GM19239 (cell line): ENCODE results near the gene TSC2.

Experiments
- DNase-seq: peaks from one replicate; pipeline ENCODE4 v3.0.0; 2011; ENCODE audit warnings: low spot score; ENCODE audit not compliant: insufficient read length
- FAIRE-seq: peaks from 2 replicates; lab custom pipeline; 2011; peaks lifted over from hg19 to GRCh38; lab: Jason Lieb, UNC

The TSC2 gene

GRCh38 chr16:2082171-2082982, 34.6 kb downstream of the TSC2 start:
- DNase-seq (no peak), FAIRE-seq (no peak)

GRCh38 chr16:2082983-2083364, 35.2 kb downstream of the TSC2 start:
- FAIRE-seq: no peak

DNA sequence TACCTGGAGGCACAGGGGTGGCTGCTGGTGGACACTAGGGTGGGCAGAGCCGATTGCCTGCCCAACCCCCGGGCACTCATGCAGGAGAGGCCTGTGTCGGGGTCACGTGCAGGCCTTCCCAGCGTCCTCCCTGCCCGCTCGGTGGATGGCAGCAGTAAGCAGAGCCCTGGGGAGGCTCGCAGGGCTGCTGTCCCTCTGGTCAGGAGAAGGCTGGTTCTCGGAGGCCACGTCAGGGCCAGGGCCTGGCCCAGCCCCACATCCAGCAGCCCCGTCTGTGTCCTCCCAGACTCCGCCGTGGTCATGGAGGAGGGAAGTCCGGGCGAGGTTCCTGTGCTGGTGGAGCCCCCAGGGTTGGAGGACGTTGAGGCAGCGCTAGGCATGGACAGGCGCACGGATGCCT, 35.6 kb downstream of the TSC2 start:
- no peak for FAIRE-seq
- no peak for DNase-seq

More at GRCh38 chr16:2082983-2083364, 35.2 kb downstream of the TSC2 start:
- no peak for DNase-seq

DNA sequence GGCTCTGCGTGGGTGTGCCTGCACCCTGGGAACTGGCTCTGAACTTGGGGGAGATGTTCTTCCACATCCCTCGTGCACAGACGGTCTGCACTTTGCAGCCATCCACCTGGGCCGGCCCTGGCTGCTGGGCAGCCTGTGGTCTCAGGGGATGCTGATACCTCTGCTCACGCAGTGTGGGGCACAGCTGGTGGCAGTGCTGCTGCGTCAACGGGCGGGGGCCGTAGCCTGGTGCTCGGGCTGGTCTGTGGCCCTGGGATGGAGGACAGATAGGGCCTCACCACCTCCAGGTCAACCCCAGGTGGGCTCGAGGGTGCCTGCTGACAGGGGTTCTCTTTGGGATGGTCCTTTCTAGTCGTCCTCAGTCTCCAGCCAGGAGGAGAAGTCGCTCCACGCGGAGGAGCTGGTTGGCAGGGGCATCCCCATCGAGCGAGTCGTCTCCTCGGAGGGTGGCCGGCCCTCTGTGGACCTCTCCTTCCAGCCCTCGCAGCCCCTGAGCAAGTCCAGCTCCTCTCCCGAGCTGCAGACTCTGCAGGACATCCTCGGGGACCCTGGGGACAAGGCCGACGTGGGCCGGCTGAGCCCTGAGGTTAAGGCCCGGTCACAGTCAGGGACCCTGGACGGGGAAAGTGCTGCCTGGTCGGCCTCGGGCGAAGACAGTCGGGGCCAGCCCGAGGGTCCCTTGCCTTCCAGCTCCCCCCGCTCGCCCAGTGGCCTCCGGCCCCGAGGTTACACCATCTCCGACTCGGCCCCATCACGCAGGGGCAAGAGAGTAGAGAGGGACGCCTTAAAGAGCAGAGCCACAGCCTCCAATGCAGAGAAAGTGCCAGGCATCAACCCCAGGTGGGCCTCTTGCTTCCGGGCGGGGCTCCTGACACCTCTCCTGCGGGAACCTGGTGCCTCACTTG, 36.3 kb downstream of the TSC2 start:
- DNase-seq (no peak), FAIRE-seq (no peak)

DNA sequence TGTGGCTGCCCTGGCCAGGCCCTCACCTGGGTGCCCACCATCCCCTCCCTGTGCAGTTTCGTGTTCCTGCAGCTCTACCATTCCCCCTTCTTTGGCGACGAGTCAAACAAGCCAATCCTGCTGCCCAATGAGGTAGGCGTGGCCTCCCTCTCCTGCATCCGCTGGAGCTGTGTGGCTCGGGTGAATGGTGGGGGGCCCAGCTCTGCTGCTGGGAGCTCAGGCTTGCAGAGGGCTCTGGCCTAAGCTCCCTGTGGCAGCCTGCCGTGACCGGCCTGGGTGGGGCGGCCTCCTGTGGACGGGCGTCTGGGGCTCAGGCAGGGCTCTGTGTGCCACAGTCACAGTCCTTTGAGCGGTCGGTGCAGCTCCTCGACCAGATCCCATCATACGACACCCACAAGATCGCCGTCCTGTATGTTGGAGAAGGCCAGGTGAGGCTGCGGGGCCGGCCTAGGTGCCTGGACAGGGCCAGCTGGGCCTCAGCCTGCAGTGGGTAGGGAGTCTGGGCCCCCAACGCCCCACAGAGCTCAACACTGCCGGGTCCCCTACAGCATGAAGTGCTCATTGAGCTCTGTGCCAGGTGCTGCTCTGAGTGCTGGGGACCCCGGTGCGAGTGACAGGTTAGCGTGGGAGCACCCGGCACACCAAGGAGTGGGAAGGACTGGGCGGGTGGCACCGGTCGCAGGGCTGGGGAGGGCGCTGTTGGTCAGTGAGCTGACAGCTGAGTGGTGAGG, 37.3 kb downstream of the TSC2 start:
- no peak for DNase-seq

DNA sequence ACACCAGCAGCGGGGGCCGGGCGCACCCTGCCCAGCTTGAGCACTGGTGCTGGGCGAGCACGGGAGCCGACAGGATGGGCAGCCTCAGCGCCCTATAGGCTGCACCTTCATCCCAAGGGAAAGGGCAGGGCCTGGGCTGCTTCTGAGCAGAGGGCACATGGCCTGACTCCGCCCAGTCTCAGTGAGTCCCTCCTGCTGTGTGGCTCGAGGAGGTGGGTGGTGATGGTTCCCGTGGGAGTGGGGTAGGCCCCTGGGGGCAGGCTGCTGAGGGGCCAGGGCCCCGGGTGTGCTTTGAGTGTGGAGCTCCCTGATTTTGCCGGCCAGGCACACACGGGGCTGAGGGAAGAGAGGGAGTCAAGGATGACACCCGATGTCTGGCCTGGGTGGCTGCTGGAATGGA, 37.9 kb downstream of the TSC2 start:
- FAIRE-seq: no peak
- no peak for DNase-seq

More for the DNA sequence above, 37.3 kb downstream of the TSC2 start:
- FAIRE-seq: no peak

DNA sequence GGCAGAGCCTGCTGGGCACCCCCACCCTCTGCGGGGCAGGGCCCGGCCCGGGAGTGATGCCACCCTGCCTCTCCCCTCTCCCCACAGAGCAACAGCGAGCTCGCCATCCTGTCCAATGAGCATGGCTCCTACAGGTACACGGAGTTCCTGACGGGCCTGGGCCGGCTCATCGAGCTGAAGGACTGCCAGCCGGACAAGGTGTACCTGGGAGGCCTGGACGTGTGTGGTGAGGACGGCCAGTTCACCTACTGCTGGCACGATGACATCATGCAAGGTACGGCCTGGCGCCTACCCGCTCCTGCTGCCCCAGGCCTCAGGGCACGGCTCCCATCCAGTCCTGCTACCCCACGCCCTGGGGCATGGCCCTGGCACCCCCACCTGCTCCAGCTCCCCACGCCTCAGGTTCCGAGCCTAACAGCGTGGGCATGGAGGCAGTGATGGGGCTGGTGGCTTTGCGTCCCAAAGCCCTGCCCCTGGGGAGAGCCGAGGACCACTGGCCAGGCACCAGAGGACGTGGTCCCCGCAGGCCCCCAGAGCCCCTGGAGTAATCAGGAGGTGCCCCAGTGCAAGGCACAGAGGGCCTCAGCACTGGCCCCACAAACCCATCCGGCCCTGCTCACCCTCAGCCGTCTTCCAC, 38.4 kb downstream of the TSC2 start:
- DNase-seq: no peak
- no peak for FAIRE-seq

DNA sequence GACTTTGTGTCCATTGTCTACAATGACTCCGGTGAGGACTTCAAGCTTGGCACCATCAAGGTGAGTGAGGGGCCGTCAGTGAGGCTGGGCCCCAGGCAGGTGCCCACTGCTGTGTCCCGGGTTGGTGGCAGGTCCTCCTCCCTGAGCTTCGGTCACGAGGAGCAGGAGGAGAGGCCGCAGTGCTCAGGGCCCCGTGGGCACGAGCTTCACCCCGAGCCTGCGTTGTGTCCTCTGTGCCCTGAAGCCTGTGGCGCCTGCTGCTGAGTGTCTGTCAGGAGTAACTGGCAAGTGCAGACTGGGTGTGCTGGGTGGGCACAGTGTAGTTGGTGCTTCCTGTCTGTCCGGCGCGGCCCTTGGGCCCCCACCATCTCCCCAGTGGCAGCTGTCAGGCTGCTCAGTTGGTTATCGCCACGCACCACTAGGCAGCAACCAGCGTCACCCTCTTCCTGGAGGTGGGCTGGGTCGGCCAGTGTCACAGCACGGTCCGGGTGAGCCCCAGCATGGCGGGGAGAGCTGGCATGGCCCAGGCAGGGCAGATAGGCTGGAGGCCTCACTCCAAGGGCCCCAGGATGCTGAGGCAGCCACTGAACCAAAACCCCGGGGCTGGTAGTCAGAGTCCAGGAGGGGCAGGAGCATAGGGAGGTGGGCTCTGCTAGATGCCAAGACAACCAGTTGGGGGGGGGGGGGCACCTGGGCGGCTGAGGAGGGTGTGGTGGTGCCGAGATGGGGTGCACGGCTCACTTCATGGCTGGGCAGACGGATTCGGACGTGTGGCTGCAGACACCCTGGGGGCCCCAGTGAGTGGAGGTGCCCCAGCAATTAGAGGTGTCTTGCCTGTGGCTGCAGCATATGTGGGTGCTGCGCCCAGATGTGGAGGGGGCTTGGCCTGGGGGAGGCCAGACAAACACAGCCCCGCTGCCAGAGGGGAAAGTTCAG, 39.3 kb downstream of the TSC2 start:
- no peak for FAIRE-seq
- DNase-seq: no peak

- no peak for FAIRE-seq
- DNase-seq: no peak
Measured at GRCh38 chr16:2087748-2088631, 40.2 kb downstream of the TSC2 start.

DNA sequence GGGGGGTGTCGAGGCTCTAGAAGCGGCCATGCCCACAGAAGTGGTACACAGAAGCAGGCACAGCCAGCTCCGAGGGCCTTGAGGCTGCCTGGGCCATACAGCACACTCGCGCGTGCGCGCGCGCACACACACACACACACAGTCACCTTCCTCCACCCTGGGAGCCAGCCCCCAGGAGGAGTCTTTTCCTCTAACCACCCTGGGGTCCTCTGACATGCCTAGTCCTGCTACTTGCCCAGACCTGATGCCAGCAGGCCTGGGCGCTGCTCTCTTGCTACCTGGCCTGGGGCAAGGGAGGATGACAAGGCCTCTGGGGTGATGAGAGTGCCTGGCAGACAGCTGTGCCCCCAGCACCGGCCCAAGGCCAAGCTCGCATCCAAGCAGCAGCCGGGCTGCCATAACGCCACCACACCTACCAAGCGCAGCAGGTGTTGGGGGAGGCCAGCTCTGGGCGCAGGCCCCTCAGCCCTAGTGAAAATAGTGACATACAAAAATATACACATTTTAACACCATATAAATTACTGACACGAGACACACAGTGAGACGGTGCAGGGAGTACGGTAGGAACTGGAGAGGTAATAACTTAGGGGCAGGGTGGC, 41.1 kb downstream of the TSC2 start:
- DNase-seq: no peak
- no peak for FAIRE-seq

- FAIRE-seq (no peak), DNase-seq (no peak)
Measured at GRCh38 chr16:2089706-2090480, 42.1 kb downstream of the TSC2 start.

- FAIRE-seq (no peak), DNase-seq (no peak)
Measured at GRCh38 chr16:2090481-2090776, 42.6 kb downstream of the TSC2 start.

GRCh38 chr16:2090777-2091546, 43.2 kb downstream of the TSC2 start:
- FAIRE-seq (no peak), DNase-seq (no peak)

DNA sequence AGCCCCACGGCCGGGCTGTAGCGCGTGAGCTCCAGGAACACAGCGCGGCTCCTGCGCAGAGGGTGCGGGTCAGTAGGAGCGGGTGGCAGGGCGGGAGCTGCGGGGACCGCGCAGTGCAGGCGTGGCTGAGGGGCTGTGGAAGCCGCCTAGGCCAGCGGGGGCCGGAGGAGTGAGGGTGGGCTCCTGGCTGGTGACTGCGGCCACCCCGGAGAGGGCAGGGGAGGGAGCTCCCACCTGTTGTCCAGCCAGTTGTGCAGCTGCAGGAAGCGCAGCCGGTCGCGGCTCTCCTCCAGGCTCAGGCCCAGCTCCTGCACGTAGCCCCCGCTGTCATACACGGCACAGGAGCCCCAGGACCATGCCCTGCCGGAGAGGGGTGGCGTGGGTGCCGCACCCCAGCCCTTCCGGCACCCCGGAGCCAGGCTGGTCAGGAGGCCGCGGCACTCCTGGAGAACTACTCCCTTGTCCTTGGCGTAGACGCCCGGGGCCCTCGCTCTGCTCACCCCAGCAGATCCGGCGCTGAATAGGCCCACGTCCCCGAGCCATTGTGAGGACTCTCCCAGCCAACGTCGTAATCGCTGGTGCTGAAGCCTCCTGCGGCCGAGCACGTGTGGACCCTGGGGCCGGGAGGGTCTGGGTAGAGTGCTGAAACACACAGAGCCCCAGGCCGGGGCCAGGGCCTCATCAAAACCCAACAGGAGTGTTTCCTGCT, 43.9 kb downstream of the TSC2 start:
- DNase-seq (no peak), FAIRE-seq (no peak)

DNA sequence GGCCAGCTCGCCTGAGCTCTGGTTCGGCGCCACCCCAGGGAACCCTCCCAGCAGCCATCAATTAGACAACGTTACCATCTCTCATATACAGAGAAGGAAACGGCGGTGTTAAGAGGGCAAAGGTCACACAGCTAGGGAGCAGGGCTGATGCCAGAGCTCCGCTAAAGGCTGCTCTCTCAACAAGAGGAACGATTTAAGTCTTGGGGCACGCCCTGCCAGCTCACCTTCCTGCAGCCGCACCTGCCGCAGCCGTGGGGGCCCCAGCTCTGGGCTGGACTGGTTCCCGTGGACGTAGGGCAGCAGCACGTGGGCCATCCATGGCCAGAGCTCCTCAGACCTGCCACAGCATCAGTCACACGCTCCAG, 44.5 kb downstream of the TSC2 start:
- no peak for DNase-seq
- no peak for FAIRE-seq

DNA sequence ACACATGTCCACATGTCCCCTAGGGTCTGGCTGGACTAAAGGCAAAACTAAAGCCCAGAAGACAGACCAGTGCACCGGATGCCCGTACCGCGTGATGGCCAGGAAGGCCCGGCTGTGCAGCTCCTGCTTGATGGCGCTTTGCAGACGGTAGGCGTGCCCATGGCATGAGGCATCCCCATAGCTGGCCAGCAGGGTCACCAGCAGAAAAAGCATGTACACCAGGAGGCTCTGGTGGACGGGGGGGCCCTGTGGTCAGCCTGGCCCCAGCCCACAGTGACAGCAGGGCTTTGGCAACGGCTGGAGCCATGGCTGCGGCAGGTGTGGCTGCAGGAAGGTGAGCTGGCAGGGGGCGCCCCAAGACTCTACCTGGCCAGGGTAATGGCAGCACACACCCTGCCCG, 45.1 kb downstream of the TSC2 start:
- FAIRE-seq (no peak), DNase-seq (no peak)
